NCI-H2171 (cell line): Measurements from ENCODE around the gene PLA2G4D.

Experiments used
- DNase-seq: peaks from one replicate; lab custom pipeline; 2025; lab: John Stamatoyannopoulos, UW

PLA2G4D gene

GRCh38 chr15:42050484-42051255, 43.7 kb downstream of the PLA2G4D start:
- DNase-seq: no peak

GRCh38 chr15:42048821-42049200, 45.6 kb downstream of the PLA2G4D start:
- DNase-seq: no peak

- no peak for DNase-seq
These were observed 46.1 kb downstream of the PLA2G4D start for GRCh38 chr15:42048080-42048820.

GRCh38 chr15:42046597-42046996, 47.8 kb downstream of the PLA2G4D start:
- DNase-seq: no peak

- DNase-seq: no peak
These were observed 49.1 kb downstream of the PLA2G4D start for GRCh38 chr15:42045211-42045615.

GRCh38 chr15:42042602-42043400, 51.6 kb downstream of the PLA2G4D start:
- no peak for DNase-seq

GRCh38 chr15:42038401-42038800, 56.0 kb downstream of the PLA2G4D start:
- DNase-seq: no peak

GRCh38 chr15:42037656-42038055, 56.7 kb downstream of the PLA2G4D start:
- peak; percentile 82 for DNase-seq

GRCh38 chr15:42036966-42037365, 57.4 kb downstream of the PLA2G4D start:
- DNase-seq: no peak

- DNase-seq: no peak
These were observed 58.1 kb downstream of the PLA2G4D start for GRCh38 chr15:42036112-42036905.

- DNase-seq: no peak
These were observed 59.0 kb downstream of the PLA2G4D start for GRCh38 chr15:42035435-42035761.

GRCh38 chr15:42034628-42035434, 59.5 kb downstream of the PLA2G4D start:
- DNase-seq: no peak

- no peak for DNase-seq
These were observed 61.0 kb downstream of the PLA2G4D start for GRCh38 chr15:42033214-42033873.

GRCh38 chr15:42032376-42033213, 61.8 kb downstream of the PLA2G4D start:
- no peak for DNase-seq

GRCh38 chr15:42031198-42031915, 63.0 kb downstream of the PLA2G4D start:
- DNase-seq: peak; percentile 7

- no peak for DNase-seq
These were observed 66.8 kb downstream of the PLA2G4D start for GRCh38 chr15:42027521-42027920.

GRCh38 chr15:42024303-42024702, 70.1 kb downstream of the PLA2G4D start:
- DNase-seq: no peak

GRCh38 chr15:42021593-42021992, 72.8 kb downstream of the PLA2G4D start:
- DNase-seq: no peak

- no peak for DNase-seq
These were observed 73.6 kb downstream of the PLA2G4D start, which contains the start of gene PLA2G4E for GRCh38 chr15:42020713-42021273. Gene PLA2G4E, minus strand, starts transcription at chr15:42021042. Its CDS starts 12 bp downstream, at chr15:42021030.
